IMR-90 (cell line): ENCODE measurements around the gene NCAPD3. TPM values are rescaled to one million over a fixed set of nuclear protein-coding genes. Genes with fewer than 3 reads are reported as not detected.

ENCODE experiments used
- ATAC-seq: fragments of 200-7000 bp; cut with Tn5 transposase; 2 replicates; pipeline ENCODE4 v1.9.1; 2020; ENCODE audit warnings: low read depth, mild to moderate bottlenecking, moderate library complexity
- BruUV-seq: library from RNA; stranded (reverse); fragments of 400-500 nt; replicated peaks from 2 replicates; lab custom pipeline; 2021; lab: Mats Ljungman, UMichigan
- CTCF ChIA-PET: fragments of 300-600 bp; formaldehyde crosslinking; extraction: SDS; loops from one replicate; lab custom pipeline; 2021; ENCODE audit warnings: antibody characterized with exemption; lab: Yijun Ruan, JAX
- POLR2A ChIA-PET: fragments of 300-600 bp; sonication (Branson Sonifier 250); formaldehyde crosslinking; loops from one replicate; lab custom pipeline; 2022; ENCODE audit warnings: antibody characterized with exemption; ENCODE audit not compliant: unreplicated experiment; lab: Charles Lee
- DNase-seq: peaks from one replicate; pipeline ENCODE4 v3.0.0; 2013
- H2AFZ ChIP-seq: replicated peaks from 2 replicates; pipeline ENCODE3; 2013; ENCODE audit warnings: low read length, mild to moderate bottlenecking; ENCODE audit not compliant: poor library complexity
- H2AK5ac ChIP-seq: 2 replicates; pipeline ENCODE4 v1.6.1; 2013; ENCODE audit warnings: low read depth, low read length, inconsistent platforms
- H2AK9ac ChIP-seq: replicated peaks from 2 replicates; pipeline ENCODE3; 2013; ENCODE audit warnings: mild to moderate bottlenecking, low read depth, low read length, moderate library complexity; ENCODE audit not compliant: poor library complexity
- H2BK120ac ChIP-seq: 2 replicates; pipeline ENCODE4 v1.6.1; 2013; ENCODE audit warnings: low read depth, low read length, inconsistent platforms
- H2BK15ac ChIP-seq: 3 replicates; pipeline ENCODE4 v1.6.1; 2013; ENCODE audit warnings: low read depth, low read length, inconsistent platforms
- H2BK20ac ChIP-seq: 2 replicates; pipeline ENCODE4 v1.6.1; 2013; ENCODE audit warnings: low read depth, mild to moderate bottlenecking, inconsistent platforms, low read length, moderate library complexity
- H2BK5ac ChIP-seq: 2 replicates; pipeline ENCODE4 v1.6.1; 2013; ENCODE audit warnings: mild to moderate bottlenecking, low read depth, low read length, inconsistent platforms; ENCODE audit not compliant: poor library complexity, severe bottlenecking
- H3K14ac ChIP-seq: replicated peaks from 2 replicates; pipeline ENCODE4 v1.6.1; 2013; ENCODE audit warnings: low read depth, low read length, inconsistent platforms
- H3K18ac ChIP-seq: 2 replicates; pipeline ENCODE4 v1.6.1; 2013; ENCODE audit warnings: low read depth, low read length, control low read depth
- H3K23ac ChIP-seq: 2 replicates; pipeline ENCODE4 v1.6.1; 2013; ENCODE audit warnings: low read depth, low read length, inconsistent platforms
- H3K27ac ChIP-seq: 2 replicates; pipeline ENCODE4 v1.5.1; 2013; ENCODE audit warnings: mild to moderate bottlenecking, control low read depth, low read length; ENCODE audit not compliant: insufficient read depth
- H3K27me3 ChIP-seq: 2 replicates; pipeline ENCODE4 v1.6.1; 2013; ENCODE audit warnings: low read length; ENCODE audit not compliant: control insufficient read depth, insufficient read depth
- H3K36me3 ChIP-seq: 2 replicates; pipeline ENCODE4 v1.6.1; 2013; ENCODE audit warnings: low read length, mixed read lengths; ENCODE audit not compliant: control insufficient read depth, insufficient read depth
- H3K4ac ChIP-seq: 2 replicates; pipeline ENCODE4 v1.6.1; 2013; ENCODE audit warnings: low read depth, low read length, inconsistent platforms
- H3K4me1 ChIP-seq: 2 replicates; pipeline ENCODE4 v1.6.1; 2013; ENCODE audit warnings: low read length, mixed read lengths; ENCODE audit not compliant: control insufficient read depth, insufficient read depth
- H3K4me2 ChIP-seq: 2 replicates; pipeline ENCODE4 v1.6.1; 2013; ENCODE audit warnings: low read depth, mild to moderate bottlenecking, control low read depth, low read length, moderate library complexity
- H3K4me3 ChIP-seq: 2 replicates; pipeline ENCODE4 v1.5.1; 2013; ENCODE audit warnings: low read depth, mild to moderate bottlenecking, control low read depth, low read length, moderate library complexity; ENCODE audit not compliant: insufficient read depth
- H3K56ac ChIP-seq: 2 replicates; pipeline ENCODE4 v1.6.1; 2013; ENCODE audit warnings: low read length, inconsistent platforms; ENCODE audit not compliant: insufficient read depth; ENCODE audit errors: extremely low read depth
- H3K79me1 ChIP-seq, 2 experiments: 2 replicates each; pipeline ENCODE4 v1.6.1; 2013; ENCODE audit warnings: low read length in 2 of 2, inconsistent platforms in 1 of 2, low read depth in 1 of 2
- H3K9ac ChIP-seq: 2 replicates; pipeline ENCODE4 v1.6.1; 2013; ENCODE audit warnings: low read depth, low read length, control low read depth
- H3K9me1 ChIP-seq: 2 replicates; pipeline ENCODE4 v1.6.1; 2013; ENCODE audit warnings: low read length, inconsistent platforms; ENCODE audit not compliant: insufficient read depth
- H3K9me3 ChIP-seq: 2 replicates; pipeline ENCODE4 v1.6.1; 2013; ENCODE audit warnings: low read length; ENCODE audit not compliant: control insufficient read depth, insufficient read depth
- H4K20me1 ChIP-seq: 2 replicates; pipeline ENCODE4 v1.6.1; 2013; ENCODE audit warnings: low read length, inconsistent platforms; ENCODE audit not compliant: insufficient read depth
- H4K5ac ChIP-seq: 2 replicates; pipeline ENCODE4 v1.6.1; 2013; ENCODE audit warnings: mild to moderate bottlenecking, low read depth, low read length, control low read depth
- H4K8ac ChIP-seq, 2 experiments: 2 replicates each; pipeline ENCODE4 v1.6.1; 2013; ENCODE audit warnings: low read depth in 2 of 2, low read length in 2 of 2, control low read depth in 1 of 2, inconsistent platforms in 1 of 2
- H4K91ac ChIP-seq: 2 replicates; pipeline ENCODE4 v1.6.1; 2013; ENCODE audit warnings: low read depth, low read length, inconsistent platforms; ENCODE audit not compliant: insufficient read depth
- ELK1 ChIP-seq: fragments of 150-350 bp; IDR thresholded peaks from 2 replicates; pipeline ENCODE4 v1.6.1; 2016; ENCODE audit warnings: low read depth, mild to moderate bottlenecking, low read length, moderate library complexity, borderline replicate concordance
- MXI1 ChIP-seq: IDR thresholded peaks from 2 replicates; pipeline ENCODE4 v1.6.1; 2012; ENCODE audit warnings: low read depth, mild to moderate bottlenecking, low read length, moderate library complexity, borderline replicate concordance
- NFE2L2 ChIP-seq: fragments of 150-350 bp; IDR thresholded peaks from 2 replicates; pipeline ENCODE4 v1.6.1; 2016; ENCODE audit warnings: low read depth, mild to moderate bottlenecking, low read length
- RCOR1 ChIP-seq: IDR thresholded peaks from 2 replicates; pipeline ENCODE4 v1.6.1; 2012; ENCODE audit warnings: mild to moderate bottlenecking, low read length, improper control_type of control experiment; ENCODE audit not compliant: insufficient replicate concordance
- RFX5 ChIP-seq: IDR thresholded peaks from 2 replicates; pipeline ENCODE4 v1.8.0; 2012; ENCODE audit warnings: low read depth, mild to moderate bottlenecking, low read length, moderate library complexity
- SMC3 ChIP-seq: fragments of 150-350 bp; IDR thresholded peaks from 2 replicates; pipeline ENCODE4 v1.6.1; 2016; ENCODE audit warnings: low read depth, mild to moderate bottlenecking, antibody characterized with exemption, low read length, moderate library complexity
- USF2 ChIP-seq: fragments of 150-350 bp; IDR thresholded peaks from 2 replicates; pipeline ENCODE4 v1.6.1; 2017; ENCODE audit warnings: mild to moderate bottlenecking, antibody characterized with exemption, low read length, low read depth
- dilution Hi-C: fragments of 300-500 bp; cut with HindIII; formaldehyde crosslinking; loops from one replicate; pipeline ENCODE4 v1.14.3; 2018; ENCODE audit warnings: low sequenced_read_pairs; ENCODE audit not compliant: unreplicated experiment
- in situ Hi-C: fragments of 300-500 bp; cut with MboI; formaldehyde crosslinking; loops from 3 replicates; pipeline ENCODE4 v1.14.3; 2019; ENCODE audit warnings: low sequenced_read_pairs, inconsistent platforms, mixed read lengths
- intact Hi-C: fragments of 100-400 bp; cut with micrococcal nuclease; formaldehyde crosslinking; loops from 2 replicates; pipeline ENCODE4 v1.10.0; 2022
- polyA plus RNA-seq, 3 experiments: library from polyadenylated mRNA; depleted of rRNA; stranded (reverse); fragments of >200 nt; gene quantifications; 2 replicates each; pipeline ENCODE4 v1.2.3, GENCODE V29; 2012; ENCODE audit warnings: low replicate concordance in 1 of 3
- total RNA-seq: library from RNA; depleted of rRNA; stranded (reverse); fragments of >200 nt; gene quantifications from 2 replicates; pipeline ENCODE4 v1.2.3, GENCODE V29; 2012

The NCAPD3 gene
- total and polyA plus RNA-seq, 2 of the 4 experiments (the other 2 are of a cell fraction), result 18.0 to 19.2 TPM

- dilution Hi-C loops, result no loop called here
- Histone ChIP-seq H3K4me2 (no peak overlapping the region), H2AFZ (no peak overlapping the region), H3K56ac (no peak overlapping the region), H2BK5ac (no peak overlapping the region), H3K27ac (no peak overlapping the region), H3K23ac (peak overlapping the region; percentile 60; the same call in 1 of the 2 replicates), H3K36me3 (no peaks in the 10 kb centered on the region), H3K9me1 (peaks cover 5% of the 10 kb centered on the region), H3K18ac (no peak overlapping the region), H3K4me3 (no peak overlapping the region), H3K79me1 (peaks cover 22 to 36% of the 10 kb centered on the region in 2 experiments; a peak in 3 of 4 replicates), H4K5ac (no peak overlapping the region), H3K4ac (0 out of 2 replicates have a peak overlapping the region, but pooled peaks have one; percentile 15), H3K14ac (0 out of 2 replicates have a peak overlapping the region, but pooled peaks have one; percentile 14), H3K9me3 (no peaks in the 10 kb centered on the region), H2BK120ac (no peak overlapping the region), H2BK15ac (no peak overlapping the region; the same call in 2 of the 3 replicates), H2BK20ac (no peak overlapping the region), H2AK5ac (no peak overlapping the region), H3K27me3 (no peaks in the 10 kb centered on the region), H3K9ac (no peak overlapping the region), H4K20me1 (0 out of 2 replicates have a peak, but pooled peaks cover 5% of the 10 kb centered on the region), H4K8ac (no peak overlapping the region), H2AK9ac (no peak overlapping the region), H3K4me1 (peaks cover 16% of the 10 kb centered on the region), H4K91ac (0 out of 2 replicates have a peak overlapping the region, but pooled peaks have one; percentile 16)
- TF ChIP-seq RFX5 (no peak), RCOR1 (no peak), USF2 (no peak), ELK1 (no peak), NFE2L2 (no peak), SMC3 (no peak), MXI1 (no peak)
- intact Hi-C loops, result loop anchor here (5.0 kb wide), 1 partner anchor 36 kb away; no protein-coding TSS in a partner anchor
- no peak for ATAC-seq
- in situ Hi-C loops, result no loop called here
- CTCF ChIA-PET, result interaction anchor here (0.6 to 1.7 kb wide), 4 partner anchors 17 to 68 kb away, joined by 3 to 10 read pairs (median 5); no protein-coding TSS in a partner anchor
- POLR2A ChIA-PET, result no interaction called here
- DNase-seq, result no peak
- no TSS peak for BruUV-seq
Observed at GRCh38 chr11:134118006-134118405, 105.8 kb downstream of the NCAPD3 start.
